ENCODE measurements around the gene MUL1.

Gene MUL1, protein sequence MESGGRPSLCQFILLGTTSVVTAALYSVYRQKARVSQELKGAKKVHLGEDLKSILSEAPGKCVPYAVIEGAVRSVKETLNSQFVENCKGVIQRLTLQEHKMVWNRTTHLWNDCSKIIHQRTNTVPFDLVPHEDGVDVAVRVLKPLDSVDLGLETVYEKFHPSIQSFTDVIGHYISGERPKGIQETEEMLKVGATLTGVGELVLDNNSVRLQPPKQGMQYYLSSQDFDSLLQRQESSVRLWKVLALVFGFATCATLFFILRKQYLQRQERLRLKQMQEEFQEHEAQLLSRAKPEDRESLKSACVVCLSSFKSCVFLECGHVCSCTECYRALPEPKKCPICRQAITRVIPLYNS

DNA sequence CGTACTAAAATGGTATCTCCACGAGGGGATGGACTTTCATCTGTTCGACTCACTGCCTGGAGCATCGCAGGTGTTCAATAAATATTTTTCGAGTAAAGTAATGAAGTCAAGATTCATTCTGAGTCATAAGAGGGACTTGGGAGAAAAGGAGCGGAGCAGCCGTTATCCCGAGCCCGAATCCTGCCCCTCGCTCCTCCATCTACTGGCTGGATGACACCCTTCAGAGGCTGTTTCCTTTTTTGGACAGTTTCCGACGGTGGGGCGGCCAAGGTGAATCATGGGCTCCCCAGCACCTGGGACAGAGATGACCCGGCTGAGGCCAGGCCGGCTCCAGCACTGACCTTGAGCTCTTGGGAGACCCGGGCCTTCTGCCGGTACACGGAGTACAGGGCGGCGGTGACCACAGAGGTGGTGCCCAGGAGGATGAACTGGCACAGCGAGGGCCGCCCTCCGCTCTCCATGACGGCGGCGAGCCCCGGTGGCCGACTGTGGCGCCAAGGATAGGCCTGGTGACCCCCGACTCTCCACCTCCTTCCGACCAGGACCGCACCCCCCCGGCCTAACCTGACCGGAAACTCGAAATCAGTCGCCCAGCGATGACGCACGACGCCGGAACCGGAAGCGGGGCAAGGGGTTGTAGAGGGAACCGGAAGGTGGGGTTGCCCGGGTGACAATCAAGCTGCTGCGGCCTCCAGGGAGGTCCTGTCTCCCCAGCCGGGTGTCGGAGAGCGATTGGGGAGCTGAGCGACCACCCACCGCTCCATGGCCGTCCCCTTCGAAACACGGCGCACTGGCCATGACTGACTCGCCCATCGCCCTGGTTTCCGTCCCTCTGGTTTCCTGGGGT lies at the start of gene MUL1:
MUL1 (minus strand) TSS at position 588 of the 847 bp plus-strand sequence; CDS start at position 461, 127 bp downstream.
- Histone ChIP-seq H4K20me1 (ENCODE audit: insufficient read depth, low read length, poor library complexity, severe bottlenecking) (no peaks in the 10 kb centered on the region), H3K79me2 (ENCODE audit: insufficient read depth, low read length) (peaks cover 36% of the 10 kb centered on the region)

DNA sequence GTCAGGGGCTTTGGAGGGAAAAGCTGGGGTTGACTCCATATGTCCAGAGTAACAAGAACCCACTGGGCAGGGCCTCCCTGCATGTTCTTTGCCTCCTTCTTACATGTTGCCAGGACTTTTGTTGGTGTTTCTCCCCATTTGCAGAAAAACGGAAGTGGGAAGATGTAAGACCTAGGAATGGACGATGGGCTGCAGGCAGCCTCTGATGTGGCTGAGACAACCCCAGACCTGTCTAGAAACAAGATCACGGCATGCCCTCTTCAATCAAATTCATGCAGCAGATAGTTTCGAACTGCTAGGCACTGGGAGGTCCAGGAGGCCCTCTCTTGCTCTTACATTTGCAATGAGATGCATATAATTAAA lies 47.8 kb upstream of the MUL1 start:
- Histone ChIP-seq H3K4me1 (ENCODE audit: insufficient read depth, low read length, poor library complexity, severe bottlenecking) (peaks cover 5% of the 10 kb centered on the region), H3K4me2 (ENCODE audit: low read depth, low read length, poor library complexity, severe bottlenecking) (no peak overlapping the region), H3K4me3 (ENCODE audit: low read length, poor library complexity, severe bottlenecking) (no peak overlapping the region), H3K9me2 (replicated peaks; ENCODE audit: low read depth, low read length) (no peaks in the 10 kb centered on the region), H2AFZ (ENCODE audit: low read length) (no peak overlapping the region), H3K79me2 (ENCODE audit: insufficient read depth, low read length) (no peaks in the 10 kb centered on the region), H4K20me1 (ENCODE audit: insufficient read depth, low read length, poor library complexity, severe bottlenecking) (no peaks in the 10 kb centered on the region), H3K9me3 (ENCODE audit: insufficient read depth, low read depth, low read length) (no peaks in the 10 kb centered on the region), H3F3A (ENCODE audit: low read depth) (no peaks in the 10 kb centered on the region), H3K9ac (ENCODE audit: low read depth, low read length, poor library complexity, severe bottlenecking) (no peak overlapping the region), H3K36me3 (ENCODE audit: insufficient read depth, low read length) (no peaks in the 10 kb centered on the region), H3K27me3 (ENCODE audit: insufficient read depth, low read length, poor library complexity, severe bottlenecking) (no peaks in the 10 kb centered on the region)
- TF ChIP-seq, protein P1, sequence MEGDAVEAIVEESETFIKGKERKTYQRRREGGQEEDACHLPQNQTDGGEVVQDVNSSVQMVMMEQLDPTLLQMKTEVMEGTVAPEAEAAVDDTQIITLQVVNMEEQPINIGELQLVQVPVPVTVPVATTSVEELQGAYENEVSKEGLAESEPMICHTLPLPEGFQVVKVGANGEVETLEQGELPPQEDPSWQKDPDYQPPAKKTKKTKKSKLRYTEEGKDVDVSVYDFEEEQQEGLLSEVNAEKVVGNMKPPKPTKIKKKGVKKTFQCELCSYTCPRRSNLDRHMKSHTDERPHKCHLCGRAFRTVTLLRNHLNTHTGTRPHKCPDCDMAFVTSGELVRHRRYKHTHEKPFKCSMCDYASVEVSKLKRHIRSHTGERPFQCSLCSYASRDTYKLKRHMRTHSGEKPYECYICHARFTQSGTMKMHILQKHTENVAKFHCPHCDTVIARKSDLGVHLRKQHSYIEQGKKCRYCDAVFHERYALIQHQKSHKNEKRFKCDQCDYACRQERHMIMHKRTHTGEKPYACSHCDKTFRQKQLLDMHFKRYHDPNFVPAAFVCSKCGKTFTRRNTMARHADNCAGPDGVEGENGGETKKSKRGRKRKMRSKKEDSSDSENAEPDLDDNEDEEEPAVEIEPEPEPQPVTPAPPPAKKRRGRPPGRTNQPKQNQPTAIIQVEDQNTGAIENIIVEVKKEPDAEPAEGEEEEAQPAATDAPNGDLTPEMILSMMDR (conservative IDR thresholded peaks at IDR 0.05; ENCODE audit: low read length) = no peak
- TF ChIP-seq EZH2phosphoT487 (IDR thresholded peaks at IDR 0.05; ENCODE audit: borderline replicate concordance) = no peak

More for the DNA sequence above, at the start of gene MUL1:
- Histone ChIP-seq H3F3A (ENCODE audit: low read depth) (no peaks in the 10 kb centered on the region), H3K4me3 (ENCODE audit: low read length, poor library complexity, severe bottlenecking) (peak within 1 kb of the TSS; percentile 94), H3K4me1 (ENCODE audit: insufficient read depth, low read length, poor library complexity, severe bottlenecking) (peaks cover 30% of the 10 kb centered on the region), H3K27me3 (ENCODE audit: insufficient read depth, low read length, poor library complexity, severe bottlenecking) (peaks cover 40% of the 10 kb centered on the region), H3K4me2 (ENCODE audit: low read depth, low read length, poor library complexity, severe bottlenecking) (peak within 1 kb of the TSS; percentile 84), H2AFZ (ENCODE audit: low read length) (peak within 1 kb of the TSS; percentile 96), H3K9ac (ENCODE audit: low read depth, low read length, poor library complexity, severe bottlenecking) (peak within 1 kb of the TSS; percentile 79), H3K36me3 (ENCODE audit: insufficient read depth, low read length) (no peaks in the 10 kb centered on the region), H3K9me3 (ENCODE audit: insufficient read depth, low read depth, low read length) (no peaks in the 10 kb centered on the region), H3K9me2 (replicated peaks; ENCODE audit: low read depth, low read length) (no peaks in the 10 kb centered on the region)
- TF ChIP-seq, protein P1 (conservative IDR thresholded peaks at IDR 0.05; ENCODE audit: low read length) = no peak
- TF ChIP-seq EZH2phosphoT487 (IDR thresholded peaks at IDR 0.05; ENCODE audit: borderline replicate concordance) = no peak

DNA sequence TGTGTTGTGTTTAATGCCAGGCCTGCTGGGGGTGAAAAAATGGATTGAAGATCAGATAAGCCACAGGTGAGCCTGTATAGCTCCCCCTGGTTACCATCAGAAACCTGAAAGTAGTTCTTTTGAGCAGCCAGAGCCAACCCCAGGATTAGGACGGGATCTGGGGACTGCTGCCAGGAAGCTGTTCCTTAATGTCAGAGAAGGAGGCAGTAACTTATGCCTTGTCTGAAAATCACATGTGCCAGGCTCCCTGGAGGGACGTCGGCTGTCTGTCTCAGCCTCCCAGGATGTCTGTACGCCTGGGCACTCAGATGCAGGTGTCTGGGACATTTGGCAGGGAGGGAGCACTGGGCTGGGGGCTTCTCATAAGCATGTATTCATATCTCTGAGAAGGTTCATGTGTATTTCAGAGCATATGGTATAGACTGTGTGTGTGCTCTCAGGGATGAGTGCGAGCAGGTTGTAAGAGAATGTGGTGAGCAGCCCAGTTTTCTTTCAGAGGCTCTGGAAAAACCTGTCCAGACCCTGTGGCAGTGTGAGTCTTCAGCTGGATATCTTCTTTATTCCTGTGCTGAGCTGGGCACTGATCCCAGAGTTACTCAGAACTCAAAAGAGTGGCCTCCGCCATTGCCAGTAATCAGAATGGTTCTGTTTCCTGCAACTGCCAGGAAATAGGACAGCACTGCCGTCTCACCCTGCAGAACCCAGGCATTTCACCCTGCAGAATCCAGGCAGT lies 47.2 kb upstream of the MUL1 start:
- H3K36me3 ChIP-seq (ENCODE audit: insufficient read depth, low read length) = no peaks in the 10 kb centered on the region
- TF ChIP-seq, protein P1 (conservative IDR thresholded peaks at IDR 0.05; ENCODE audit: low read length) = no peak
- no peak for TF ChIP-seq EZH2phosphoT487 (IDR thresholded peaks at IDR 0.05; ENCODE audit: borderline replicate concordance)
- no peak overlapping the region for H3K9ac ChIP-seq (ENCODE audit: low read depth, low read length, poor library complexity, severe bottlenecking)
- no peak overlapping the region for H3K4me3 ChIP-seq (ENCODE audit: low read length, poor library complexity, severe bottlenecking)
- H3K4me1 ChIP-seq (ENCODE audit: insufficient read depth, low read length, poor library complexity, severe bottlenecking) = peaks cover 7% of the 10 kb centered on the region
- H3K27me3 ChIP-seq (ENCODE audit: insufficient read depth, low read length, poor library complexity, severe bottlenecking) = no peaks in the 10 kb centered on the region
- no peaks in the 10 kb centered on the region for H3F3A ChIP-seq (ENCODE audit: low read depth)
- H3K9me2 ChIP-seq (replicated peaks; ENCODE audit: low read depth, low read length) = no peaks in the 10 kb centered on the region
- H3K9me3 ChIP-seq (ENCODE audit: insufficient read depth, low read depth, low read length) = no peaks in the 10 kb centered on the region
- no peak overlapping the region for H2AFZ ChIP-seq (ENCODE audit: low read length)
- no peaks in the 10 kb centered on the region for H3K79me2 ChIP-seq (ENCODE audit: insufficient read depth, low read length)
- H4K20me1 ChIP-seq (ENCODE audit: insufficient read depth, low read length, poor library complexity, severe bottlenecking) = no peaks in the 10 kb centered on the region
- H3K4me2 ChIP-seq (ENCODE audit: low read depth, low read length, poor library complexity, severe bottlenecking) = no peak overlapping the region

All from Loucy (cell line).